ENCODE measurements around the gene FKBP2. TPM values are rescaled to one million over a fixed set of nuclear protein-coding genes. Genes with fewer than 3 reads are reported as not detected.

FKBP2 gene
- total RNA-seq, 1 donor = 36.6 TPM

DNA sequence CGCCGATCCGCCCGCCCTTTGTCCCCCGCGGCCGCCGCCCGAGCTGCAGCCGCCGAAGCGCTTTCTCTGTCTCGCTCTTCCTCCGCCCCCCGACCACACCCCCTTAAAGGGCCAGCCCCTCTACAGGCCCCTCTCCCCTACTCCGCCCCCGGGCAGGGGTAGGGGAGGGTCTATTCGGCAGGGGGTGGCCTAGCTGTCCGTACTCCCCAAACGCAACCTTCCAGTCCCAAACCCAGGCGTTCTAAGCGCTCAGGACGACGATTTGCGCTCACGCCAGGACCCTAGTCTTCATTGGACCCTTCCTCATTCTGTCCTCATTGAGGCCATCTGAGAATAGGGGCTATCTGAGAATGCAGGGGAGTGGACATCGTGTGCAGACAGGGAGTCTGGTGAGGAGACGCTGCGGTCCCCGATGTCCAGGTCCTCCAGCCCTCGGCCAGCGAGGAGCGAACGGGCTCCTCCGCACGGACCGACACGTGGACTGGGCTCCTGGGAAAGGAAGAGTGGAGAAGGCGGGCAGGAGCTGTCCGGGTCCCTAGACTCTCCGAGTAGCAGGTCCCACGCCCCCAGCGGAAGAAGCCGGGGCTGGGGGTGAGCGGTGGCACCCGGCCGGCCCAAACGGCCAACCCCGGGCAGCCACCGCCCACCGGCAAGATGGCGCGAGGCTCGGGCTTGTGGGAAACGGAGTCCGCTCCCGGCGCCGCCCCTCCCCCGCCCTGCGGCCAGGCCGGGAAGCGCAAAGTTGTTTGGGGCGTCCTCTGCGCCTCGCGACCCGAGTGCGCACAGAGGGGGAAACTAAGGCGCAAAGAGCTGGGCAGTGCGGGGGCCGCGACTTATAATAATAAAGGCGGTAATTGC, 6.2 kb downstream of the FKBP2 start, which contains the start of gene PPP1R14B:
Gene PPP1R14B, minus strand, starts transcription at position 73 of the 858 bp plus-strand sequence. CDS start 270 bp downstream, outside the sequence.
- DNase-seq (ENCODE audit: low read depth in 2 of 3, low spot score in 2 of 3) = peak in 2 of 3 donors; percentile 79 to 85

GRCh38 chr11:64247729-64248531, 7.0 kb downstream of the FKBP2 start:
- no peak for DNase-seq (ENCODE audit: low read depth in 2 of 3, low spot score in 2 of 3)

DNA sequence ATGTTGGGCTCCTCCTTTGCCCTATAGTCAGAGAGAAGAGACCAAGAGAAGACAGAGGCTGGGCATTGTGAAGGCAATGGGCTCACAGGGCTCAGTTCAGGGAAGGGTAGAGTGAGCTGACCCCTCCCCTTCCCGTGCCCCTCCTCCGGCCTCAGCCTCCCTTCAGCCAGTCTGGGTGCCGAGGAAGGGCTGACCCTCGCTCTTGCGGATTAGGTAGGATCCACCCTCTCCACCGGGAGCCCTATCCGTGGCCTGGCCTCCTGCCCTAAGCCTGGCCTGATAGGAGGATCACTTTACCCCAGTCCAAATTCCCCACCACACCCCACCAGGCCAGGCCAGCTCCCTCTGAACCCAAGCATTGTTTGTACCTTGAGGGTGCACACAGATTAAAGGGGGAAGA, 7.7 kb downstream of the FKBP2 start:
- DNase-seq (ENCODE audit: low read depth in 2 of 3, low spot score in 2 of 3) = no peak

DNA sequence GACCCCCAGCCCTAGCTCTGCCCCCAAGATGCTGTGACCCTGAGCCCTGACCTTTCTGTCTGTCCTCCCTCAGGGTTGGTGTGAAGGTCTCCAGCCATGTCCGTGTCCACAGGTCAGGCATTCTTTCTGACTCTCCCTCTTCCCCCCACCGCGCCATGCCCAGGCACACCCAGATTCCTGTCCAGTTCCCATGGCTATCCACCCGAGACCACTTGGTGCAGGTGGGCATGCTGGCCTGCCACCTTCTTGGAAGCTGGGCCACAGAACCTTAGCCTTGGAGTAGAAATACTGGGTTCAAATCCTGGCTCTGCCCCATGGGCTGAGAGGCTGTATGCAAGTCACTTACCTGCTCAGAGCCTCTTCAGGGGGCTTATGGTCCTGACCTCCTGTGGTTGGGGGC, 8.1 kb downstream of the FKBP2 start:
- no peak for DNase-seq (ENCODE audit: low read depth in 2 of 3, low spot score in 2 of 3)

- DNase-seq (ENCODE audit: low read depth in 2 of 3, low spot score in 2 of 3) = no peak
Measured at GRCh38 chr11:64249563-64250414, 8.9 kb downstream of the FKBP2 start.

DNA sequence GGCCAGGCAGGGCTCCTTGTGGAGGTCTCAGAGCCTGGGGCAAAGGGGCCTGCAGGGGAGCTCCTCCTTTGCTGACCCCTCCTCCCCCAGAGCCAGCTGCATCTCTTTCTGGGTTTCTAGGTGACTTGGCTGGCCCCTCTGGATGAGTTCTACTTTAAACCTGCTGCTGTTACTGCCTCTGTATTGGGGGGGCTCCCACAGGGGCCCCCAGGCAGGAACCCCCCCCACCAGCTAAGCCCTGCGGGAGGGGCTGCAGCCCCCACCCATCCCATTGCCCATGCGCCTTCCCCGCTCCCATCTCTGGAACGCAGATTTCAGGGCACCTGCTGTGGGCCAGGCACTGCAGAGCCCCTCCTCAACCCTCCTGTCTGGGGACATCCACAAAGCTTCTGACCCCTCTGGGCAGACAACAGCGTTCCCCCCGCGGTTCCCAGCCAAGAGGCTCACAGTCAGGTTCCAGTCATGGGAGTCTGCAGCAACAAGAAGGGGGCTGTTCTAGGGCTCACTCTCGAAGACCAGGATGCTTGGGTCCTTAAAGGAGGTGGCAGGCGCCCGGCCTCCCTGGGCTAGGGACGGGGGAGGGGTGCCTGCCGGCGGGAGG, 9.6 kb downstream of the FKBP2 start:
- DNase-seq (ENCODE audit: low read depth in 2 of 3, low spot score in 2 of 3) = no peak

- peak in 2 of 3 donors; percentile 43 to 62 for DNase-seq (ENCODE audit: low read depth in 2 of 3, low spot score in 2 of 3)
Measured at GRCh38 chr11:64251016-64251752, 10.3 kb downstream of the FKBP2 start, which contains the start of gene PLCB3. TSS of gene PLCB3 (plus strand) at chr11:64251530. CDS start at chr11:64251650, 120 bp downstream.

- no peak for DNase-seq (ENCODE audit: low read depth in 2 of 3, low spot score in 2 of 3)
Measured at GRCh38 chr11:64251753-64252002, 10.8 kb downstream of the FKBP2 start.

DNA sequence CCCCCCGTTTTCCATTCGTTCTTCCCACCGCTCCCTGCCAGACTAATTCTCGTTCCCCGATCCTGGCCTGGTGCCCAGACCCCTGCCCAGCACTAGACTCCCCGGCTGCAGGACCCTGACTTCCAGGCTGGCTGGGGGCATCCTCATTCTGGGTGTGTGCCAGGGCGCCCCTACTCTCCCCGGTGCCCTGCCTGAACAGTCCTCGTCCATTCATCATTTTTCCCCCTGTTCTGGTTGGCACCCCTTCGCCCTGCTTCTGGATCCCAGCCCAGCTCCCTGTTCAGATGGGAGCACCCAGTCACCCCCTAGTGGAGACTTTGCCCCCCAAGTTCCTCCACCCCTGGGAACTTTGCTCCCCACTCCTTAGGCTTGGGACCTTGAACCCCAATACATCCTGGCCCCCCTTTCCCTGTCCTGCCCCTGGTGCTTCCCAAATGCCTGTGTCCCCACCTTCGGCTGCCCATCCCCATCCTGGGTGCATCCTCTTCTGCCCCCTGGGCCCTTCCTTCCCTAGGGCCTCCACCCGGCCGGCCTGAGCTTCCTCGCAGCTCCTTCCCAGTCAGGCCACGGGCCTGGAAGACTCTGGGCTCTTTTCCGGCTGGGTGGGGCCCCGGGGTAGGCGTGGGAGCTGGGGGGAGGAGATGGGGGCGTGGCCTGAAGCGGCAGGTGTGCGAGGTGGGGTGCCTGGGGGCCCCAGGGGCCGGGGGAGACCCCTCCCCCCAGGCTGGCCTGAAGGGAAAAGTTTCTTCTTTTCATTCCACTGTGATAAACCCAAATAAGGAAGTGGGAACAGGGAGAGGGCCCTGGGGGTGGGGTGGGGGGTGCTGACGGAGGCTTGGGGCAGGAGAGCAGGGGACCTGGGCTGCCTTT, 11.3 kb downstream of the FKBP2 start:
- peak in 1 of 3 donors; percentile 34 for DNase-seq (ENCODE audit: low read depth in 2 of 3, low spot score in 2 of 3)

DNA sequence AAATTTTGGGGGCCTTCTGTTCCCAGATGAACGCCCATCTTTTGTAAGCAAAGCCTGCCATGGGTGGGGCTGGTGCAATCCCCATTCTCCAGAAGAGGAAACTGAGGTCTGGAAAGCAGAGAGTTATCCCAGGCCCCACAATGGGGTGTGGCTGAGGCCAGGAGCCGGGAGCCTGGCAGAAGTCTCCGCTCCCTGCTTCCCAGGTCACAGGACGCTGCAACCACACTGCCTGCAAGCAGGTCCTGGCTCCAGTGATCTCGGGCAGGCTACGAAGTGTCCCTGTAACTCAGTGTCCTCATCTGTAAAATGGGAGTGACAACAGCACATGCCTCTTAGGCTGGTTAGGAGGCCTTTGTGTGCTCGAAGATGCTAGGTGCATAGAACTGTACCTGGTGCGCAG, 12.1 kb downstream of the FKBP2 start:
- DNase-seq (ENCODE audit: low read depth in 2 of 3, low spot score in 2 of 3) = no peak

- DNase-seq (ENCODE audit: low read depth in 2 of 3, low spot score in 2 of 3) = no peak
Measured at GRCh38 chr11:64253481-64253880, 12.6 kb downstream of the FKBP2 start.

DNA sequence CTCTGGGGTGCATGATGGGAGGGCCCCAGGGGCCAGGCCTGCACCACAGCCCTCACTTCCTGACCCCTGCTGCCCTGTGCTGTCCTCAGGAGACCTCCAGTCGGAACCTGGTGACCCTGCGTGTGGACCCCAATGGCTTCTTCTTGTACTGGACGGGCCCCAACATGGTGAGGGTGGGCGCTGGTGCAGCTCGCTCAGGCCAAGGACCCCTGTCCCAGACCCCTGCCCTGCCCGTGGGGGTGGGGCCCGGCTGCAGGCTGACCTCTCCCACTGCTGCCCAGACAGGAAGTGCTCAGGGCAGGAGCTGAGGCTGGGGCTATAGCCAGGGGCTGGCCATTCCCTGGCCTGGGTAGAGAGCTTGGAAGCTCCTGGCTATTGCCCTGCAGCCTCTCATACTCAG, 13.4 kb downstream of the FKBP2 start:
- no peak for DNase-seq (ENCODE audit: low read depth in 2 of 3, low spot score in 2 of 3)

DNA sequence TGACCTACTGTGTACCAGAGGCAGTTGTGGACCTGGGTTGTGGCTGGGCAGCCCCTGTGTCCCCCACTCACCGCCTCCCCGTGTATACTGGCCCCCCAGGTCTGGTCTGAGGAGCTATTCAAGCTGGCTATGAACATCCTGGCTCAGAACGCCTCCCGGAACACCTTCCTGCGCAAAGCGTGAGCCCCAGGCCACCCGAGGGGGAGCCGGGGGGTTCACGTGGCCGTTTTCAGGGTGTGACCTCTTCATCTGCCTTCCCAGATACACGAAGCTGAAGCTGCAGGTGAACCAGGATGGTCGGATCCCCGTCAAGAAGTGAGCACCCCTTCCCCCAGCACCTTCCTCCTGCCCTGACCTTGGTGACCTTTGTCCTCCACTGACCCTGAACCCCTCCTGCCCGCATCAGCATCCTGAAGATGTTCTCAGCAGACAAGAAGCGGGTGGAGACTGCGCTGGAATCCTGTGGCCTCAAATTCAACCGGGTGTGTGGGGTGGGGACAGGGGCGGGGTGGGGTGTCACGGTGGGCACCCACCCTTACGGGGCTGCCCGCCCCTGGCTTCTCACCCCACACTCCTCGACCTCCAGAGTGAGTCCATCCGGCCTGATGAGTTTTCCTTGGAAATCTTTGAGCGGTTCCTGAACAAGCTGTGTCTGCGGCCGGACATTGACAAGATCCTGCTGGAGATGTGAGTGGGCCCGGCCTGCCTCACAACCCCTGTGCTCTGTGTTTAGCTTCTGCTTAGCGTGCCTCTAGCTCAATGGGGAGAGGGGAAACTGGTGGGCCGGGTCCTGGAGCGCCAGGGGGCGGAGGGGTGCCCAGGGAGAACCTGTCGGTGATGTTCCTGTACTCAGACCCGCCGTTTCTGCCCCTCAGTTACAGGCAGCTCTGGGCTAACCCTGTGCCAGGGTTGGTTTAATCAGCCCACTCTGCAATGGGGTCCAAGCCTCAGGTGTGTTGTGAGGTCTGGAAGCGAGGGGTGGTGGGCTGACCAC, 14.5 kb downstream of the FKBP2 start:
- DNase-seq (ENCODE audit: low read depth in 2 of 3, low spot score in 2 of 3) = no peak

- no peak for DNase-seq (ENCODE audit: low read depth in 2 of 3, low spot score in 2 of 3)
Measured at GRCh38 chr11:64256300-64256699, 15.4 kb downstream of the FKBP2 start.

- no peak for DNase-seq (ENCODE audit: low read depth in 2 of 3, low spot score in 2 of 3)
Measured at GRCh38 chr11:64258356-64258755, 17.5 kb downstream of the FKBP2 start.

GRCh38 chr11:64258946-64259532, 18.1 kb downstream of the FKBP2 start:
- DNase-seq (ENCODE audit: low read depth in 2 of 3, low spot score in 2 of 3) = no peak

DNA sequence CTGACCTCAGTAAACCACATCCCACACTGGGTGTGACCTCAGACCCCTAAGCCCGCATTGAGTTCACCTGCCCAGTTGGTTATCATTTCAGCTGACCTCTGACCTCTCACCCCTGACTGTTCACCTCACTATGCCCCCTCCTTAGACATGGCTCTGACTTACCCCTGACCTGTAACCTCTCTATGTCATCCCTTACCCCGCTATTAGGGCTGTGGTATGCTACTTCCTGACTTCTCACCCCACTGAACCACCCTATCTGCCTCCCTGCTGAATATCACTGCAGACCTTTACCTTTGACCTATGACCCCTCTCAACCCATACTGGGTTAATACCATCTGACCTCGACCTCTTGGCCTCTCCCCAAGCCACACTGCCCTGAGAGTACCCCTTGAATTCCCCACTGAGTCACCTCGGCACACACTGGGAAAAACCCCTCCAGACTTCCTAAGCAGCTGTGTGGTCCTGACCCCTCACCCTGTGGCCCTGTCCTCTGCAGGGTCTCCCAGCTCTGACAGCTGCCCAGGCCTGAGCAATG, 18.7 kb downstream of the FKBP2 start:
- DNase-seq (ENCODE audit: low read depth in 2 of 3, low spot score in 2 of 3) = no peak

All from hematopoietic multipotent progenitor cell (in vitro differentiated cells).